Measurements from ENCODE around the gene GAA.

- TF ChIP-seq CTCF (IDR thresholded peaks at IDR 0.05) (no peak), POLR2A (IDR thresholded peaks at IDR 0.05) (no peak)
Measured at GRCh38 chr17:80109066-80109660, 7.8 kb downstream of the GAA start.
